Measurements from ENCODE around the gene OCA2.

- no peak for TF ChIP-seq CTCF (IDR thresholded peaks at IDR 0.05; ENCODE audit: low read length)
- no peak for TF ChIP-seq EZH2 (optimal IDR thresholded peaks at IDR 0.05; ENCODE audit: low read depth, low read length)
Measured at GRCh38 chr15:27989838-27990237, 109.3 kb downstream of the OCA2 start.
